ENCODE measurements around the gene MESP1.
A peak's percentile ranks its signal among the peaks of the same experiment; 100 is the strongest.

MESP1 gene

GRCh38 chr15:89758981-89759380 lies 7.9 kb upstream of the MESP1 start:
- DNase-seq (ENCODE audit: low read depth in 4 of 4, low spot score in 1 of 4), result no peak

GRCh38 chr15:89758283-89758682 lies 7.2 kb upstream of the MESP1 start:
- no peak for DNase-seq (ENCODE audit: low read depth in 4 of 4, low spot score in 1 of 4)

GRCh38 chr15:89756897-89757296 lies 5.8 kb upstream of the MESP1 start:
- no peak for DNase-seq (ENCODE audit: low read depth in 4 of 4, low spot score in 1 of 4)

GRCh38 chr15:89755701-89756100 lies 4.7 kb upstream of the MESP1 start:
- DNase-seq (ENCODE audit: low read depth in 4 of 4, low spot score in 1 of 4), result no peak

- DNase-seq (ENCODE audit: low read depth in 4 of 4, low spot score in 1 of 4), result no peak
Measured at GRCh38 chr15:89754361-89755154, 3.5 kb upstream of the MESP1 start.

- DNase-seq (ENCODE audit: low read depth in 4 of 4, low spot score in 1 of 4), result no peak
Measured at GRCh38 chr15:89753855-89754254, 2.8 kb upstream of the MESP1 start.

GRCh38 chr15:89751748-89752147 lies 699 bp upstream of the MESP1 start:
- DNase-seq (ENCODE audit: low read depth in 4 of 4, low spot score in 1 of 4), result no peak

GRCh38 chr15:89749951-89750559 lies 994 bp downstream of the MESP1 start:
- DNase-seq (ENCODE audit: low read depth in 4 of 4, low spot score in 1 of 4), result no peak

- no peak for DNase-seq (ENCODE audit: low read depth in 4 of 4, low spot score in 1 of 4)
Measured at GRCh38 chr15:89749526-89749925, 1.5 kb downstream of the MESP1 start.

GRCh38 chr15:89749054-89749453 lies 2.0 kb downstream of the MESP1 start:
- no peak for DNase-seq (ENCODE audit: low read depth in 4 of 4, low spot score in 1 of 4)

GRCh38 chr15:89747708-89748682 lies 3.1 kb downstream of the MESP1 start:
- no peak for DNase-seq (ENCODE audit: low read depth in 4 of 4, low spot score in 1 of 4)

- no peak for DNase-seq (ENCODE audit: low read depth in 4 of 4, low spot score in 1 of 4)
Measured at GRCh38 chr15:89746386-89746780, 4.7 kb downstream of the MESP1 start.

- no peak for DNase-seq (ENCODE audit: low read depth in 4 of 4, low spot score in 1 of 4)
Measured at GRCh38 chr15:89745768-89746167, 5.3 kb downstream of the MESP1 start.

- no peak for DNase-seq (ENCODE audit: low read depth in 4 of 4, low spot score in 1 of 4)
Measured at GRCh38 chr15:89745131-89745530, 5.9 kb downstream of the MESP1 start.

- no peak for DNase-seq (ENCODE audit: low read depth in 4 of 4, low spot score in 1 of 4)
Measured at GRCh38 chr15:89743594-89743993, 7.5 kb downstream of the MESP1 start.

- no peak for DNase-seq (ENCODE audit: low read depth in 4 of 4, low spot score in 1 of 4)
Measured at GRCh38 chr15:89743011-89743410, 8.0 kb downstream of the MESP1 start.

- peak in 2 of 4 experiments; percentile 24 to 34 for DNase-seq (ENCODE audit: low read depth in 4 of 4, low spot score in 1 of 4)
Measured at GRCh38 chr15:89740137-89740536, 10.9 kb downstream of the MESP1 start.

- no peak for DNase-seq (ENCODE audit: low read depth in 4 of 4, low spot score in 1 of 4)
Measured at GRCh38 chr15:89735773-89736172, 15.3 kb downstream of the MESP1 start.

- no peak for DNase-seq (ENCODE audit: low read depth in 4 of 4, low spot score in 1 of 4)
Measured at GRCh38 chr15:89732451-89733172, 18.4 kb downstream of the MESP1 start.

GRCh38 chr15:89731275-89731674 lies 19.8 kb downstream of the MESP1 start:
- no peak for DNase-seq (ENCODE audit: low read depth in 4 of 4, low spot score in 1 of 4)

GRCh38 chr15:89728254-89728653 lies 22.8 kb downstream of the MESP1 start:
- no peak for DNase-seq (ENCODE audit: low read depth in 4 of 4, low spot score in 1 of 4)
